Activated CD4-positive, alpha-beta T cell treated with anti-CD3 and anti-CD28 coated beads, Interleukin-2, amount 50 U/mL, for 24 hours (primary cell): ENCODE data around the gene ANKRD16.

ENCODE experiments used
- DNase-seq, 2 donors: peaks; one replicate each; pipeline ENCODE4 v3.0.0-alpha.2; 2020; ENCODE audit warnings: low read depth in 1 of 2, low spot score in 1 of 2

ANKRD16 gene

DNA sequence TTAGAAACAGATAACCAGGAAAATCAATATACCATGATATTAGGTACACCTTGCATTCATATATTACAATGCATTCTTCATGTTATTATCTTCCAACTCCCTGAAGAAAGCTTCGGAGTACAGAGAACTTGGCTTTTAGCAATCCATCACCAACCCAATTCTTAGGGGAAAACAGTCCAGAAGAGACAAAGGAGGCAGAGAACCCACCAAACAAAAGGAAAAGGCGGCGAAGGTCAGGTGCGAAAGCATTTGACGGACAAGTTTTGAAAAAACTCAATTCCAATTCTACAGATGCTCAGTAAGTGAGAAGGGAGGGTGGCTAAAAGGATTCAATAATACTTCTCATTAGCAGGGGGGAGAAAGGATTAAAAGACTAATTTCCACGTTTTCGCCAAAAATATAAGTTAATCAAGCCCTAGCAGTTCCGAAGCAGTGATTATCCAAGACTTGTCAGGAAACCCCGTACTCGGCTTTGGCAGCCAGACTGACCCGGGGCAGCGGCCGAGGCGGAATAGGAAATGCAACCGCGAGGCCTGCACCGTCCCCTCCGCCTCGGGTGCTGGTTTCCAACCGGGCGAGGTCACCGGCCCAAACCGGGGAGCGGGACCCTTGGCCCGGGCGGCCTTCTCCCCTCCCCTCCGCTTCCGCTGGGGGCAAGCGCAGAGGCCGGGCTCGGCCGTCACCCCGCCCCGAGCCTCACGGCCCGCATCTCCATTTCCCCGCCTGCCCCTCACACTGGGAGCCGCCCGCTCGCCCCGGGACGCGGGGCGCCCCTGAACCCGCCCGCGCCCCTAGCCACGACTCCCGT lies 77.2 kb downstream of the ANKRD16 start:
- peak in 1 of 2 donors; percentile 7 for DNase-seq
